CD14-positive monocyte (primary cell): ENCODE data around the gene PINK1. TPM values are rescaled to one million over a fixed set of nuclear protein-coding genes. Genes with fewer than 3 reads are reported as not detected.

Experiments
- DNase-seq, 3 donors: peaks; one replicate each; pipeline ENCODE4 v3.0.0-alpha.2; 2011 to 2022
- H2AFZ ChIP-seq: 2 replicates; pipeline ENCODE4 v1.6.0; 2012; ENCODE audit warnings: mild to moderate bottlenecking, low read depth, low read length, inconsistent platforms; ENCODE audit not compliant: insufficient read depth, poor library complexity, severe bottlenecking
- H3K27ac ChIP-seq, 2 donors: 1 replicate in 1 of 2; 2 replicates in 1 of 2; pipeline ENCODE4 v1.5.1; 2012 to 2013; ENCODE audit warnings: low read length in 2 of 2, control low read depth in 1 of 2, inconsistent platforms in 1 of 2, low read depth in 1 of 2, mild to moderate bottlenecking in 1 of 2
- H3K27me3 ChIP-seq, 2 donors: one replicate each; pipeline versions ENCODE4 v1.6.0 to v1.6.1; 2011 to 2013; ENCODE audit warnings: low read length in 2 of 2; ENCODE audit not compliant: control insufficient read depth in 2 of 2, insufficient read depth in 2 of 2
- H3K36me3 ChIP-seq, 2 donors: replicated peaks in 1 of 2; 1 replicate in 1 of 2; 2 replicates in 1 of 2; pipeline versions ENCODE4 v1.5.1 to v1.6.1; 2012 to 2013; ENCODE audit warnings: low read length in 2 of 2, control low read depth in 1 of 2, inconsistent platforms in 1 of 2, mild to moderate bottlenecking in 1 of 2; ENCODE audit not compliant: insufficient read depth in 2 of 2, control insufficient read depth in 1 of 2
- H3K4me1 ChIP-seq, 2 donors: 1 replicate in 1 of 2; 2 replicates in 1 of 2; pipeline versions ENCODE4 v1.5.1 to v1.6.1; 2012 to 2013; ENCODE audit warnings: low read length in 2 of 2, control low read depth in 1 of 2, inconsistent platforms in 1 of 2, mild to moderate bottlenecking in 1 of 2, moderate library complexity in 1 of 2; ENCODE audit not compliant: insufficient read depth in 2 of 2, control insufficient read depth in 1 of 2
- H3K4me2 ChIP-seq: replicated peaks from 2 replicates; pipeline ENCODE3; 2012; ENCODE audit warnings: low read length, moderate library complexity, mild to moderate bottlenecking; ENCODE audit not compliant: poor library complexity, severe bottlenecking; ENCODE audit errors: extremely low read depth
- H3K4me3 ChIP-seq, 3 experiments: fragments of 200-600 bp in 1 of 3; sonication (generic) in 1 of 3; replicated peaks in 1 of 3; 1 replicate in 2 of 3; 2 replicates in 1 of 3; pipeline ENCODE4 v1.5.1; 2011 to 2013; ENCODE audit warnings: low read length in 3 of 3, mild to moderate bottlenecking in 3 of 3, control low read depth in 2 of 3, low read depth in 2 of 3, inconsistent platforms in 1 of 3, moderate library complexity in 1 of 3
- H3K79me2 ChIP-seq: 2 replicates; pipeline ENCODE4 v1.6.0; 2012; ENCODE audit warnings: mild to moderate bottlenecking, control low read depth, inconsistent platforms, low read length, moderate library complexity; ENCODE audit not compliant: insufficient read depth
- H3K9ac ChIP-seq: 2 replicates; pipeline ENCODE4 v1.6.0; 2017; ENCODE audit warnings: low read length, mild to moderate bottlenecking; ENCODE audit not compliant: insufficient read depth, poor library complexity, severe bottlenecking
- H3K9me3 ChIP-seq, 2 donors: replicated peaks in 1 of 2; 1 replicate in 1 of 2; 2 replicates in 1 of 2; pipeline versions ENCODE4 v1.5.1 to v1.6.1; 2012 to 2013; ENCODE audit warnings: low read length in 2 of 2, control low read depth in 1 of 2; ENCODE audit not compliant: control insufficient read depth in 1 of 2, insufficient read depth in 1 of 2
- H4K20me1 ChIP-seq: 2 replicates; pipeline ENCODE4 v1.6.0; 2012; ENCODE audit warnings: mild to moderate bottlenecking, low read length, control low read depth, moderate library complexity; ENCODE audit not compliant: insufficient read depth
- H3K27ac Mint-ChIP-seq, 7 donors: one replicate each; pipeline ENCODE4 v1.8.0; 2020; ENCODE audit warnings: mild to moderate bottlenecking in 7 of 7, mixed read lengths in 7 of 7, moderate library complexity in 6 of 7, inconsistent platforms in 2 of 7
- H3K27me3 Mint-ChIP-seq, 3 donors: one replicate each; pipeline ENCODE4 v1.8.0; 2021 to 2022; ENCODE audit warnings: low read depth in 3 of 3, mild to moderate bottlenecking in 3 of 3, mixed read lengths in 3 of 3, moderate library complexity in 3 of 3, inconsistent platforms in 1 of 3
- H3K36me3 Mint-ChIP-seq, 2 donors: one replicate each; pipeline ENCODE4 v1.8.0; 2020; ENCODE audit warnings: mixed read lengths in 2 of 2, inconsistent platforms in 1 of 2, mild to moderate bottlenecking in 1 of 2
- H3K4me1 Mint-ChIP-seq: one replicate; pipeline ENCODE4 v1.8.0; 2020; ENCODE audit warnings: mild to moderate bottlenecking, mixed read lengths
- H3K4me3 Mint-ChIP-seq, 2 donors: one replicate each; pipeline ENCODE4 v1.8.0; 2020; ENCODE audit warnings: mild to moderate bottlenecking in 2 of 2, mixed read lengths in 2 of 2, moderate library complexity in 1 of 2
- H3K9me3 Mint-ChIP-seq, 7 donors: one replicate each; pipeline ENCODE4 v1.8.0; 2020 to 2022; ENCODE audit warnings: mixed read lengths in 7 of 7, mild to moderate bottlenecking in 6 of 7, moderate library complexity in 6 of 7, inconsistent platforms in 2 of 7
- CTCF ChIP-seq: fragments of 200-600 bp; IDR thresholded peaks from one replicate; pipeline ENCODE4 v1.8.0; 2022; ENCODE audit warnings: antibody characterized with exemption, mild to moderate bottlenecking
- WGBS: methylation state at CpG from one replicate; pipeline ENCODE4 v1.1.5; 2013; ENCODE audit warnings: missing lambda C conversion rate; ENCODE audit not compliant: insufficient coverage; 5-methylcytosine and 5-hydroxymethylcytosine counted together
- intact Hi-C, 2 donors: fragments of 100-400 bp; cut with micrococcal nuclease; formaldehyde crosslinking; loops; one replicate each; pipeline versions ENCODE4 v1.15.0 to v1.15.1; 2023
- polyA plus RNA-seq, 3 donors: library from polyadenylated mRNA; depleted of rRNA in 1 of 3; unstranded in 2 of 3; stranded (reverse) in 1 of 3; fragments of 300-500 nt in 2 of 3; fragments of >200 nt in 1 of 3; fragmentation: Illumina TruSeq in 2 of 3; gene quantifications; 1 replicate in 2 of 3; 2 replicates in 1 of 3; pipeline ENCODE4 v1.2.3, GENCODE V29; 2012 to 2021

PINK1 gene
- polyA plus RNA-seq, 3 donors, result 21.6 to 32.7 (median 24.0) TPM

- no peak for DNase-seq
- Histone ChIP-seq H2AFZ (no peak overlapping the region), H3K4me1 (no peaks in the 10 kb centered on the region), H3K4me2 (no peak overlapping the region), H3K36me3 (peaks cover 71 to 89% of the 10 kb centered on the region in 2 donors), H3K27me3 (no peaks in the 10 kb centered on the region), H3K9ac (no peak overlapping the region), H3K79me2 (no peaks in the 10 kb centered on the region), H3K9me3 (no peaks in the 10 kb centered on the region), H4K20me1 (peaks cover 30% of the 10 kb centered on the region), H3K27ac (no peak overlapping the region), H3K4me3 (no peak overlapping the region)
- H3K9me3 Mint-ChIP-seq, result no peaks in the 10 kb centered on the region
- TF ChIP-seq CTCF, result no peak
- peaks cover 0 to 3% (median 0%) of the 10 kb centered on the region in 3 donors for H3K27me3 Mint-ChIP-seq
- peaks cover 80 to 81% of the 10 kb centered on the region in 2 donors for H3K36me3 Mint-ChIP-seq
- no peak overlapping the region for H3K4me3 Mint-ChIP-seq
- WGBS, result 88% methylated on average over 9 of the region's 10 CpGs
- intact Hi-C loops, result loop anchor here (2.0 kb wide), 2 partner anchors 67 to 115 kb away; no protein-coding TSS in a partner anchor
- H3K27ac Mint-ChIP-seq, result no peak overlapping the region
- no peaks in the 10 kb centered on the region for H3K4me1 Mint-ChIP-seq
Observed at GRCh38 chr1:20641975-20642374, 8.7 kb downstream of the PINK1 start.

GRCh38 chr1:20643080-20643479, 9.8 kb downstream of the PINK1 start:
- H3K9me3 Mint-ChIP-seq, result no peaks in the 10 kb centered on the region
- H3K36me3 ChIP-seq, result peaks cover 62 to 86% of the 10 kb centered on the region in 2 donors
- no peak for TF ChIP-seq CTCF
- no peaks in the 10 kb centered on the region for H3K79me2 ChIP-seq
- no peaks in the 10 kb centered on the region for H3K4me1 Mint-ChIP-seq
- no peak for DNase-seq
- H3K27ac Mint-ChIP-seq, result peak overlapping the region in 2 of 7 donors; percentile 21 to 55
- H3K9ac ChIP-seq, result no peak overlapping the region
- H3K27me3 ChIP-seq, result no peaks in the 10 kb centered on the region
- no peak overlapping the region for H3K4me3 Mint-ChIP-seq
- H3K4me1 ChIP-seq, result no peaks in the 10 kb centered on the region
- peaks cover 0 to 3% (median 0%) of the 10 kb centered on the region in 3 donors for H3K27me3 Mint-ChIP-seq
- no peaks in the 10 kb centered on the region for H3K9me3 ChIP-seq
- no peak overlapping the region for H3K27ac ChIP-seq
- intact Hi-C loops, result loop anchor here in 1 of 2 donors (2.0 kb wide), 1 partner anchor 116 kb away; no protein-coding TSS in a partner anchor
- no peak overlapping the region for H3K4me3 ChIP-seq
- H2AFZ ChIP-seq, result no peak overlapping the region
- H4K20me1 ChIP-seq, result peaks cover 24% of the 10 kb centered on the region
- WGBS, result 54% methylated on average over 4 of the region's 6 CpGs
- H3K4me2 ChIP-seq, result no peak overlapping the region
- H3K36me3 Mint-ChIP-seq, result peaks cover 74 to 82% of the 10 kb centered on the region in 2 donors
